HepG2 (cell line): ENCODE measurements around the gene STOML3. TPM values are rescaled to one million over a fixed set of nuclear protein-coding genes. Genes with fewer than 3 reads are reported as not detected.
A peak's percentile ranks its signal among the peaks of the same experiment; 100 is the strongest.

ENCODE experiments used
- FOXK2 ChIP-seq: fragments of 450-650 bp; IDR thresholded peaks from 2 replicates; pipeline ENCODE4 v1.6.1; 2016
- IRF1 ChIP-seq: sonication (generic); formaldehyde crosslinking; IDR thresholded peaks from 2 replicates; pipeline ENCODE4 v1.4.0; 2020; ENCODE audit warnings: low read depth, mild to moderate bottlenecking, missing genetic modification reagents
- MIXL1 ChIP-seq: IDR thresholded peaks from 2 replicates; pipeline ENCODE4 v1.6.1; 2016
- ONECUT2 ChIP-seq: sonication (generic); formaldehyde crosslinking; IDR thresholded peaks from 2 replicates; pipeline ENCODE4 v1.4.0; 2020; ENCODE audit warnings: missing genetic modification reagents
- POGZ ChIP-seq: sonication (generic); formaldehyde crosslinking; IDR thresholded peaks from 2 replicates; pipeline ENCODE4 v1.4.0; 2020; ENCODE audit warnings: mild to moderate bottlenecking, missing genetic modification reagents
- ZBTB14 ChIP-seq: sonication (generic); formaldehyde crosslinking; IDR thresholded peaks from 2 replicates; pipeline ENCODE4 v1.4.0; 2020; ENCODE audit warnings: missing genetic modification reagents
- ZFY ChIP-seq: sonication (generic); formaldehyde crosslinking; IDR thresholded peaks from 2 replicates; pipeline ENCODE4 v1.4.0; 2020; ENCODE audit warnings: missing genetic modification reagents
- ZNF18 ChIP-seq: sonication (generic); formaldehyde crosslinking; IDR thresholded peaks from 2 replicates; pipeline ENCODE4 v1.8.0; 2022; ENCODE audit warnings: mild to moderate bottlenecking, missing genetic modification reagents; ENCODE audit not compliant: insufficient replicate concordance
- ZNF557 ChIP-seq: sonication (generic); formaldehyde crosslinking; IDR thresholded peaks from 2 replicates; pipeline ENCODE4 v1.4.0; 2020; ENCODE audit warnings: missing genetic modification reagents
- ZNF564 ChIP-seq: sonication (generic); formaldehyde crosslinking; IDR thresholded peaks from 2 replicates; pipeline ENCODE4 v1.8.1; 2023; ENCODE audit warnings: mild to moderate bottlenecking, missing genetic modification reagents
- ZNF644 ChIP-seq: IDR thresholded peaks from 2 replicates; pipeline ENCODE4 v1.6.1; 2016; ENCODE audit warnings: low read depth
- polyA plus RNA-seq, 8 experiments: library from polyadenylated mRNA; depleted of rRNA in 3 of 8; stranded (reverse) in 7 of 8; unstranded in 1 of 8; fragments of >200 nt; fragmentation: Illumina TruSeq in 4 of 8; extraction: Trizol in 4 of 8; gene quantifications; 2 replicates each; pipeline versions ENCODE4 v1.2.1 to v1.2.3, GENCODE V29; 2011 to 2016; ENCODE audit warnings: low read depth in 4 of 8, missing spikeins in 1 of 8, mixed read lengths in 1 of 8; ENCODE audit not compliant: insufficient read depth in 1 of 8
- total RNA-seq, 5 experiments: library from RNA; depleted of rRNA; stranded (reverse); fragments of >200 nt; fragmentation: Illumina TruSeq; extraction: Trizol; gene quantifications; 2 replicates each; pipeline ENCODE4 v1.2.3, GENCODE V29; 2016; ENCODE audit warnings: low read depth in 1 of 5
- TF ChIP-seq, protein P1 (sequence below): sonication (generic); formaldehyde crosslinking; IDR thresholded peaks from 2 replicates; pipeline ENCODE4 v1.4.0; 2020; ENCODE audit warnings: mild to moderate bottlenecking, missing genetic modification reagents
- TF ChIP-seq, protein P2 (sequence below): sonication (generic); formaldehyde crosslinking; IDR thresholded peaks from 2 replicates; pipeline ENCODE4 v1.4.0; 2020; ENCODE audit warnings: missing genetic modification reagents

The STOML3 gene
- total and polyA plus RNA-seq, 2 of the 13 experiments (the other 11 are each of a cell fraction or from before 2014, with no cell fraction given) = not detected

DNA sequence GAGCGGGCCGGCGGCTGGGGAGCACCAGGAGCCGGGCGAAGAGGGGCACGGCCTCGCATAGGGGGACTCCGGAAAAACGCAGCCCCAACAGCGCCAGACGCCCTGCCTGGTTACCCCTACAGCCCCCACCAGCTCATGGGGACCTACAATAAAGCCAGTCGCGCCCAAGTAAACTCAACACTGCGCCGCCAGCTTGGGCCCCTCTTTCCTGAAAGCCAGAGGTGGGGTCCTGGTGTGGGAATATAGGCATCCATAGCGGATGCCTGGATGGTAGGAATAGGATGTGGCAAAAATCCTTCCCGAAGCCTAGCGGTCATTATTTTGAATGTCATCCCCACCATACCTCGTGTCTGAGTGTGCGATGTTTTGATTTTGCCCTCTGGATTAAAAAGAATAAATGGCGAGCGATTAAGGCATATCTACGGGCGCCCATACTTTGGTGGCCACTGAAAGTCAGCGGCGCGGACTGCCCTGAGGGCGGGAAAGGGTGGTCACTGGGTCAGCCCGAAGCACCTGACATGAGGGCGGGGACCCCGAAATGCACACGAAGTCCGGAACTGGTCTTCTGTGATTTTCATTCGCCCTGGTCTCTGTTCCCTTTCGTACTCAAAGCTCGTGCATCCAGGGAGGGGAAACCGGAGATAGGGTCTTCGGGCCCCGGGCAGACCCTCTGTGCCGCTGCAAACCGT lies 47.4 kb upstream of the STOML3 start, which contains the start of the genes NHLRC3 and PROSER1 (continued):
- TF ChIP-seq ZNF644 (no peak), ZNF557 (CRISPR knock-in tag) (0 out of 2 replicates have a peak, but pooled peaks have one; percentile 57), FOXK2 (no peak), ONECUT2 (CRISPR knock-in tag) (no peak), POGZ (CRISPR knock-in tag) (0 out of 2 replicates have a peak, but pooled peaks have one; percentile 28), ZNF564 (peak; percentile 36; the same call in 1 of the 2 replicates), ZBTB14 (CRISPR knock-in tag) (0 out of 2 replicates have a peak, but pooled peaks have one; percentile 34), MIXL1 (CRISPR knock-in tag) (0 out of 2 replicates have a peak, but pooled peaks have one; percentile 4), IRF1 (0 out of 2 replicates have a peak, but pooled peaks have one; percentile 26), ZFY (CRISPR knock-in tag) (peak; percentile 87; the same call in 1 of the 2 replicates), ZNF18 (CRISPR knock-in tag) (no peak)
- TF ChIP-seq, protein P1, sequence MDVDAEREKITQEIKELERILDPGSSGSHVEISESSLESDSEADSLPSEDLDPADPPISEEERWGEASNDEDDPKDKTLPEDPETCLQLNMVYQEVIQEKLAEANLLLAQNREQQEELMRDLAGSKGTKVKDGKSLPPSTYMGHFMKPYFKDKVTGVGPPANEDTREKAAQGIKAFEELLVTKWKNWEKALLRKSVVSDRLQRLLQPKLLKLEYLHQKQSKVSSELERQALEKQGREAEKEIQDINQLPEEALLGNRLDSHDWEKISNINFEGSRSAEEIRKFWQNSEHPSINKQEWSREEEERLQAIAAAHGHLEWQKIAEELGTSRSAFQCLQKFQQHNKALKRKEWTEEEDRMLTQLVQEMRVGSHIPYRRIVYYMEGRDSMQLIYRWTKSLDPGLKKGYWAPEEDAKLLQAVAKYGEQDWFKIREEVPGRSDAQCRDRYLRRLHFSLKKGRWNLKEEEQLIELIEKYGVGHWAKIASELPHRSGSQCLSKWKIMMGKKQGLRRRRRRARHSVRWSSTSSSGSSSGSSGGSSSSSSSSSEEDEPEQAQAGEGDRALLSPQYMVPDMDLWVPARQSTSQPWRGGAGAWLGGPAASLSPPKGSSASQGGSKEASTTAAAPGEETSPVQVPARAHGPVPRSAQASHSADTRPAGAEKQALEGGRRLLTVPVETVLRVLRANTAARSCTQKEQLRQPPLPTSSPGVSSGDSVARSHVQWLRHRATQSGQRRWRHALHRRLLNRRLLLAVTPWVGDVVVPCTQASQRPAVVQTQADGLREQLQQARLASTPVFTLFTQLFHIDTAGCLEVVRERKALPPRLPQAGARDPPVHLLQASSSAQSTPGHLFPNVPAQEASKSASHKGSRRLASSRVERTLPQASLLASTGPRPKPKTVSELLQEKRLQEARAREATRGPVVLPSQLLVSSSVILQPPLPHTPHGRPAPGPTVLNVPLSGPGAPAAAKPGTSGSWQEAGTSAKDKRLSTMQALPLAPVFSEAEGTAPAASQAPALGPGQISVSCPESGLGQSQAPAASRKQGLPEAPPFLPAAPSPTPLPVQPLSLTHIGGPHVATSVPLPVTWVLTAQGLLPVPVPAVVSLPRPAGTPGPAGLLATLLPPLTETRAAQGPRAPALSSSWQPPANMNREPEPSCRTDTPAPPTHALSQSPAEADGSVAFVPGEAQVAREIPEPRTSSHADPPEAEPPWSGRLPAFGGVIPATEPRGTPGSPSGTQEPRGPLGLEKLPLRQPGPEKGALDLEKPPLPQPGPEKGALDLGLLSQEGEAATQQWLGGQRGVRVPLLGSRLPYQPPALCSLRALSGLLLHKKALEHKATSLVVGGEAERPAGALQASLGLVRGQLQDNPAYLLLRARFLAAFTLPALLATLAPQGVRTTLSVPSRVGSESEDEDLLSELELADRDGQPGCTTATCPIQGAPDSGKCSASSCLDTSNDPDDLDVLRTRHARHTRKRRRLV = no peak
- TF ChIP-seq, protein P2, sequence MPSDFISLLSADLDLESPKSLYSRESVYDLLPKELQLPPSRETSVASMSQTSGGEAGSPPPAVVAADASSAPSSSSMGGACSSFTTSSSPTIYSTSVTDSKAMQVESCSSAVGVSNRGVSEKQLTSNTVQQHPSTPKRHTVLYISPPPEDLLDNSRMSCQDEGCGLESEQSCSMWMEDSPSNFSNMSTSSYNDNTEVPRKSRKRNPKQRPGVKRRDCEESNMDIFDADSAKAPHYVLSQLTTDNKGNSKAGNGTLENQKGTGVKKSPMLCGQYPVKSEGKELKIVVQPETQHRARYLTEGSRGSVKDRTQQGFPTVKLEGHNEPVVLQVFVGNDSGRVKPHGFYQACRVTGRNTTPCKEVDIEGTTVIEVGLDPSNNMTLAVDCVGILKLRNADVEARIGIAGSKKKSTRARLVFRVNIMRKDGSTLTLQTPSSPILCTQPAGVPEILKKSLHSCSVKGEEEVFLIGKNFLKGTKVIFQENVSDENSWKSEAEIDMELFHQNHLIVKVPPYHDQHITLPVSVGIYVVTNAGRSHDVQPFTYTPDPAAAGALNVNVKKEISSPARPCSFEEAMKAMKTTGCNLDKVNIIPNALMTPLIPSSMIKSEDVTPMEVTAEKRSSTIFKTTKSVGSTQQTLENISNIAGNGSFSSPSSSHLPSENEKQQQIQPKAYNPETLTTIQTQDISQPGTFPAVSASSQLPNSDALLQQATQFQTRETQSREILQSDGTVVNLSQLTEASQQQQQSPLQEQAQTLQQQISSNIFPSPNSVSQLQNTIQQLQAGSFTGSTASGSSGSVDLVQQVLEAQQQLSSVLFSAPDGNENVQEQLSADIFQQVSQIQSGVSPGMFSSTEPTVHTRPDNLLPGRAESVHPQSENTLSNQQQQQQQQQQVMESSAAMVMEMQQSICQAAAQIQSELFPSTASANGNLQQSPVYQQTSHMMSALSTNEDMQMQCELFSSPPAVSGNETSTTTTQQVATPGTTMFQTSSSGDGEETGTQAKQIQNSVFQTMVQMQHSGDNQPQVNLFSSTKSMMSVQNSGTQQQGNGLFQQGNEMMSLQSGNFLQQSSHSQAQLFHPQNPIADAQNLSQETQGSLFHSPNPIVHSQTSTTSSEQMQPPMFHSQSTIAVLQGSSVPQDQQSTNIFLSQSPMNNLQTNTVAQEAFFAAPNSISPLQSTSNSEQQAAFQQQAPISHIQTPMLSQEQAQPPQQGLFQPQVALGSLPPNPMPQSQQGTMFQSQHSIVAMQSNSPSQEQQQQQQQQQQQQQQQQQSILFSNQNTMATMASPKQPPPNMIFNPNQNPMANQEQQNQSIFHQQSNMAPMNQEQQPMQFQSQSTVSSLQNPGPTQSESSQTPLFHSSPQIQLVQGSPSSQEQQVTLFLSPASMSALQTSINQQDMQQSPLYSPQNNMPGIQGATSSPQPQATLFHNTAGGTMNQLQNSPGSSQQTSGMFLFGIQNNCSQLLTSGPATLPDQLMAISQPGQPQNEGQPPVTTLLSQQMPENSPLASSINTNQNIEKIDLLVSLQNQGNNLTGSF = peak; percentile 73; the same call in 1 of the 2 replicates
